ENCODE data around the gene MUSTN1. TPM values are rescaled to one million over a fixed set of nuclear protein-coding genes. Genes with fewer than 3 reads are reported as not detected.
A peak's percentile ranks its signal among the peaks of the same experiment; 100 is the strongest.

The MUSTN1 gene
- polyA plus RNA-seq, 1 experiment, result not detected

DNA sequence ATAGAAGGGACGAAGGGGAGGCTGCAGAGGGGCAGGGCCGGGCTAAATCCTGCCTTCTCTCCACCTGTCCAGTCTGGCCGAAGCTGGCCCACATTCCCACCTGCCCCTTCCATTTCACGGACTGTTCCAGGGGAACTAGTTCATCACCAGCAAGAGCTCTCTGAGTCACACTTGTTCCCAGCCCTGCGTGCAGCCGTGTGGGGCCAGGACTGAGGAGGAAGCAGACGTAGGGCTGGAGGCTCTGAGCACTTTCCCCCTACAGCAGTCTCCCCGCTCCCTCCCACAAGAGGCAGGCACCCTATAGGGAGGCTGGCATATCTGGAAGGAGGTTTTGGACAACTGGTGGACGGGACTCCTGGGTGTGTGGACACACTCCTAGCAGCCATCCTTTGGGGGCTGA, 7.4 kb downstream of the MUSTN1 start:
- DNase-seq (ENCODE audit: low read depth, low spot score), result no peak

DNA sequence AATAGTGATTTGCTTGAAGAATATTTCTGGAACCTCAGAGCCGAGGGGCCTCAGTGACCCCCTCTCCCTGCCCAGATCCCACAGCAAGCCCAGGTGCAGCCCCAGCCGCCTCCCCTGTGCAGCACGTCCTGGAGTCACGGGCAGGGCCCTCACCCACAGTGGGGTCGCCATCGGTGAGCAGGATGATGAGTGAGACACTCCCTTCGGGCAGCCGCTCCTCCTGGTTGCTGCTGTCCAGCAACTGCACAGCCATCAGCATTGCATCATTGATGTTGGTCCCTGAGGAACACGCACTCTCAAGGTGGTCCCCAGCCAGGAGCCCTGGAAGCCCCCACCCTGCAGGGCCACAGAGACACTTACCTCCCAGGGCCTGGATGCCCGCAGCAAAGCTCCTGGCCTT, 10.8 kb downstream of the MUSTN1 start:
- Histone ChIP-seq H3K9me3 (ENCODE audit: control insufficient read depth, insufficient read depth, low read length) (no peaks in the 10 kb centered on the region), H3K27ac (ENCODE audit: low read depth, low read length) (no peak overlapping the region), H3K4me3 (ENCODE audit: low read depth, low read length) (no peak overlapping the region), H3K27me3 (ENCODE audit: control insufficient read depth, insufficient read depth, low read length) (peaks cover 2% of the 10 kb centered on the region)
- no peak for DNase-seq (ENCODE audit: low read depth, low spot score)
- TF ChIP-seq, protein P1, sequence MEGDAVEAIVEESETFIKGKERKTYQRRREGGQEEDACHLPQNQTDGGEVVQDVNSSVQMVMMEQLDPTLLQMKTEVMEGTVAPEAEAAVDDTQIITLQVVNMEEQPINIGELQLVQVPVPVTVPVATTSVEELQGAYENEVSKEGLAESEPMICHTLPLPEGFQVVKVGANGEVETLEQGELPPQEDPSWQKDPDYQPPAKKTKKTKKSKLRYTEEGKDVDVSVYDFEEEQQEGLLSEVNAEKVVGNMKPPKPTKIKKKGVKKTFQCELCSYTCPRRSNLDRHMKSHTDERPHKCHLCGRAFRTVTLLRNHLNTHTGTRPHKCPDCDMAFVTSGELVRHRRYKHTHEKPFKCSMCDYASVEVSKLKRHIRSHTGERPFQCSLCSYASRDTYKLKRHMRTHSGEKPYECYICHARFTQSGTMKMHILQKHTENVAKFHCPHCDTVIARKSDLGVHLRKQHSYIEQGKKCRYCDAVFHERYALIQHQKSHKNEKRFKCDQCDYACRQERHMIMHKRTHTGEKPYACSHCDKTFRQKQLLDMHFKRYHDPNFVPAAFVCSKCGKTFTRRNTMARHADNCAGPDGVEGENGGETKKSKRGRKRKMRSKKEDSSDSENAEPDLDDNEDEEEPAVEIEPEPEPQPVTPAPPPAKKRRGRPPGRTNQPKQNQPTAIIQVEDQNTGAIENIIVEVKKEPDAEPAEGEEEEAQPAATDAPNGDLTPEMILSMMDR (IDR thresholded peaks at IDR 0.05; ENCODE audit: low read depth, low read length), result no peak
- ChIA-PET CTCF (no interaction called here), POLR2A (no interaction called here)

More for the DNA sequence above, 7.4 kb downstream of the MUSTN1 start:
- no peak overlapping the region for H3K4me3 ChIP-seq (ENCODE audit: low read depth, low read length)
- no peak overlapping the region for H3K27ac ChIP-seq (ENCODE audit: low read depth, low read length)
- H3K9me3 ChIP-seq (ENCODE audit: control insufficient read depth, insufficient read depth, low read length), result no peaks in the 10 kb centered on the region
- ChIA-PET CTCF (no interaction called here), POLR2A (no interaction called here)
- TF ChIP-seq, protein P1 (IDR thresholded peaks at IDR 0.05; ENCODE audit: low read depth, low read length), result no peak
- peaks cover 2% of the 10 kb centered on the region for H3K27me3 ChIP-seq (ENCODE audit: control insufficient read depth, insufficient read depth, low read length)

DNA sequence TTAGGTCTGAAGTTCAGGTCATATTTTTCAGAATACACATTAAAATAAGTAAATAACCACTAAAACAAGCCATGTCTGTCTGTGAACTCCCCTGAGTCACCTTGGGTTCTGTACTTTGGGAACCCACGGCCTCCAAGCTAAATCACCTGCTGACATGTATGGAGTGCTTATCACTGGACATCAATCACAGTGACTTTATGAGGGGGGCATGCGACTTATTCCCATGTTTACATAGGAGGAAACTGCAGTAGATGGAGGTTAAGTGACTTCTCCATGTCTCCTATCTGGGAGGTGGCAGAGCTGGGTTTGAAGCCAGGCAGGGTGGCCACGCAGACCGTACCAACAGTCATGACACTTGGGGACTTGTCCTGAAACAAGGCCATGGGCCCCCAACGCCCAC, 12.5 kb downstream of the MUSTN1 start:
- H3K27ac ChIP-seq (ENCODE audit: low read depth, low read length), result no peak overlapping the region
- DNase-seq (ENCODE audit: low read depth, low spot score), result no peak
- no peaks in the 10 kb centered on the region for H3K9me3 ChIP-seq (ENCODE audit: control insufficient read depth, insufficient read depth, low read length)
- peaks cover 2% of the 10 kb centered on the region for H3K27me3 ChIP-seq (ENCODE audit: control insufficient read depth, insufficient read depth, low read length)
- TF ChIP-seq, protein P1 (IDR thresholded peaks at IDR 0.05; ENCODE audit: low read depth, low read length), result no peak
- POLR2A ChIA-PET, result interaction anchor here (0.6 kb wide), 1 partner anchor 26 kb away, joined by 3 read pairs; no protein-coding TSS in a partner anchor
- H3K4me3 ChIP-seq (ENCODE audit: low read depth, low read length), result no peak overlapping the region
- CTCF ChIA-PET, result interaction anchor here (2.2 kb wide), 1 partner anchor 10 kb away, joined by 13 read pairs; no protein-coding TSS in a partner anchor

DNA sequence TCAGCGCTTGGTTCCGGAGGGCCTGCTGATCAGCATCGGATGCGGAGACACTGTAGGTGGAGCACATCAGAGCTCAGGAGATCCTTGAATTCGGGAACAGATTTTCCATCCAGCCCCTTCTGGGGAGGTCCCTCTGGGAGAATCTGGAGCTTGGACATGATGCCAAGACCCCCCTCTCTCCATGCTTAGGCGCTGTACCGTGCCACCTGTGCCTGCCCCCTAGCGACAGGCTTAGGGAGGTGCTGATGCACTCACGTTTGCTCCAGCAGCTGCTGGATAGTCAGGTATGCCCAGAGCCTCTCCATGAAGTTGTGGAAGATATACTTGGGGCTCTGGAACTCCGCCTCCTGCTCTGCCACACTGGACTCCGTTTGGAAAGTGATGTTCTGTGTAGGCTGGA, 14.1 kb downstream of the MUSTN1 start:
- no peak overlapping the region for H3K4me3 ChIP-seq (ENCODE audit: low read depth, low read length)
- no peak overlapping the region for H3K27ac ChIP-seq (ENCODE audit: low read depth, low read length)
- TF ChIP-seq, protein P1 (IDR thresholded peaks at IDR 0.05; ENCODE audit: low read depth, low read length), result peak; percentile 65
- POLR2A ChIA-PET, result no interaction called here
- no peak for DNase-seq (ENCODE audit: low read depth, low spot score)
- CTCF ChIA-PET, result interaction anchor here (0.6 to 2.2 kb wide), 8 partner anchors 8 to 80 kb away, joined by 3 to 13 read pairs (median 4); partner anchors contain the start of gene ITIH3
- no peaks in the 10 kb centered on the region for H3K9me3 ChIP-seq (ENCODE audit: control insufficient read depth, insufficient read depth, low read length)
- no peaks in the 10 kb centered on the region for H3K27me3 ChIP-seq (ENCODE audit: control insufficient read depth, insufficient read depth, low read length)

DNA sequence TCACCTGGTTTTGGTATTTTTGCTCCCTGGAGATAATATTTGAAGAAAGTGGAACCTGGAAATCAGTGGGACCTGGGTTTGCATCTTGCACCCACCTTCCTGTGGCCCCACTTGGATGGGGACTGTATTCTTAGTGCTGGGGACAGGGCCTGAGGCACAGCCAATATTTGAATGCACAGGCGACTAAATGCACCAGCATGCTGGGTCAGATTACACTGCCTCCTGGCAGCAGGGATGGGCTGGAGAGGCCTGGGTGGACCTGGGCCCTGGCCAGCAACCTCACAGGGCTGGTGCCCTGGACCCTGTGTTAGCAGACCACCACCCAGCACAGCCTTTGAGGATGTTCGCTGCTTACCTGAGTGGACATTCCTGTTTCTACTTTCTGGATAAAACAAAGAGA, 14.9 kb downstream of the MUSTN1 start:
- no peaks in the 10 kb centered on the region for H3K9me3 ChIP-seq (ENCODE audit: control insufficient read depth, insufficient read depth, low read length)
- H3K27ac ChIP-seq (ENCODE audit: low read depth, low read length), result no peak overlapping the region
- DNase-seq (ENCODE audit: low read depth, low spot score), result no peak
- ChIA-PET POLR2A (no interaction called here), CTCF (interaction anchor here (0.6 to 1.5 kb wide), 5 partner anchors 20 to 80 kb away, joined by 3 to 5 read pairs (median 4); partner anchors contain the start of gene ITIH3)
- H3K4me3 ChIP-seq (ENCODE audit: low read depth, low read length), result no peak overlapping the region
- TF ChIP-seq, protein P1 (IDR thresholded peaks at IDR 0.05; ENCODE audit: low read depth, low read length), result no peak
- H3K27me3 ChIP-seq (ENCODE audit: control insufficient read depth, insufficient read depth, low read length), result no peaks in the 10 kb centered on the region
